NCI-H2081 treated with DMSO at 0.1 percent for 48 hours (cell line): Measurements from ENCODE around the gene MCM9.

Experiments used
- DNase-seq: peaks from one replicate; lab custom pipeline; 2025; lab: John Stamatoyannopoulos, UW

MCM9 gene

DNA sequence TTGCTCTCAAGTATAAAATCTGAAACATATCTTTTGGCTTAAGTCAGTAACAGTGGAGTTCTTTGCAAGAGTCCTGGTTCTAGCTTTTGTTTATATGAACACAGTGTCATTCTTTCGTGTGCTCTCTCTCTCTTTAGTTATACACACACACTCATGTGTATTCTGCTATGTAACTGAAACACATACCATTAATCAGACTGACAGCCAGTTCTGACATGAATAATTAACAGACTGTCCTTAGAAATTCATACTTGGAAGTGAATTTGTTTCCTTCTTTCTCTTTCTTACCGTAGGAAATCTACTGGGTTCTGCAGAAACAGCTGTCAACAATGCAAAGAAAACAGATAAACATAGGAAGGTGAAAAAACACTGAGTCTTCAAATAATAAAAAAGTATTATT, 2.5 kb downstream of the MCM9 start:
- no peak for DNase-seq

DNA sequence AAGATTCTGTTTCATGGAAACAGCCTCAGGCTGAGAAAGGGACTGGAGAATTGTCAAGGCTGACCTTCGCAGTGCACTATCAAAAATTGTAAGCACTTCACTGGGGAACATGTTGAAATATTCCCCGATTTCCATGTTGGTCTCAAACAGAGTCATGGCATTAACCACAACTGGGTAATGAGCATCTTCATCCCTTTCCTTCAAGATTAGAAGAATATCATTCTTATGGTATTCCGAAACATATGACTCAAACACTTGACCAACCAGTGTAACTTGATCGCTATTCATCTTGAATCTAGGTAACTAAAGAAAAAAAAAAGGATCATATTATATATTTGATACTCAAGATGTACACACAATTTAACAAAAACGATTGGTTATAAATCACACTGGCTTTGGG, 3.5 kb downstream of the MCM9 start:
- no peak for DNase-seq

DNA sequence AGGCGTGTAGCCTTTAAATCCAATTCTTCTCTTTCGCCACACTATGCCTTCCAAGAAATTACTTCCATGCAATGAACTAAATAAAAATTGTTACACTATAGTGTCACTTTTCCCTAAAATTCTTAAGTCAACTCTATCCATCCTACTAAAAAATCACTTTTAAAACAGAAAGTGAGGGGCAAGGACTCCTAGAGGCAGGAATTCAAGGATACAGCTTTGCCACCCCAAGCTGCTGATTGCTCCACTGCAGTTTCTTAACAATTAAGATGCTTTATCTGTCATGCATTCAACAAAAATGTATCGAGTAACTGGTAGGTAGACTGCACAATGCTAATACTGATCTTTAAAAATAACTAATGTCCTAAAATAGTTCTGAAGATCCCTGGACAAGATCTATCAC, 4.3 kb downstream of the MCM9 start:
- DNase-seq = no peak

DNA sequence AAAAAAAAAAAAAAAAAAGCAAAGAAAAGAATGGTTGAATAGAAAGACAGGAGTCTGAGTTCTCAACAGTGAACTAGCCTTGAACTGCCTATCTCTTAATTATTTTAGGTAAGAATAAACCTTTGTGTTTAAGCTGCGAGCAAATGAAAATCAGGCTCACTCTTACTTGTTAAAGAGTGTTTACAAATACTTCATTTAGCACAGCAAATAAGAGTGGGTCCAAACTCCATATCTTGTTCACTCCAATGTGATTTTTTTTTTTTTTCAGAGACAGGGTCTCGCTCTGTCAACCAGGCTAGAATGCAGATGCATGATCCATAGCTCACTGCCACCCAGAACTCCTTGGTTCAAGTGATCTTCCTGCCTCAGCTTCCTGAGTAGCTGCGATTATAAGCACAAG, 11.9 kb downstream of the MCM9 start:
- DNase-seq = no peak

DNA sequence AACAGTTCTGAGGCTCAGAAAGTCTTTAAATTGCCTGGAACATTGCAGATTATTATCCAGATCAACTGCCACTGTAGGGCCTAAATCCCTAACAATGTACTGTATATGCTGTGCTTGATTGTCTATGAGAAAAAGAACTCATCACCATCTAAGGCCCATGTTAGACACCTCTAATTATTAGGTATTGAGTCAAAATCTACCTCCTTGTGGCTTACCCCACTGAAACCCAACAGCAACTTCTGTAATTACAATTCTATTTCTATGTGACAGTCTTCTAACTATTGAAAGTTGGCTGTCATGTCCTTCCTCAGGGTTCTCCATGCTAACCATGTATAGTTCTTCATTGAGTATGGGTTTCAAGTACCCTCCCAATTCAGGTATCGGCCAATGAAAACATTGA, 13.9 kb downstream of the MCM9 start:
- DNase-seq = no peak

DNA sequence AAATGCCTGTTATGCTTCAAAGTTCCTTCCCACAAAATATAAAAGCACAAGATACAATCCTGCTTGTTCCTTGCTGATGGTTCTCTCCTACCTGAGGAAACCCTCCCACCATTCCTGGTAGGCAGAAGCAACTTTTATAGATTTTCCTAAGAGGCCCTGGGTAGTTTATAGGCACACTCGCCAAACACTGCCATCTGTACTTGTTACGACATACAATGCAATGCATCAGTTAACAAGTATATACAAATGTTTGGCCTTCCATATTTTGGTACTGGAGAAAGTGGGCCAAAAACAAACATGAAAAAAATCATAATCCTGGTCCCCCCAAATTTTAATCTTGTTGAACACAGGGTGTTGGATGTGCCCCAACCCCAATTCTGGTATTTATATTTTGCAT, 16.6 kb downstream of the MCM9 start:
- DNase-seq = no peak

DNA sequence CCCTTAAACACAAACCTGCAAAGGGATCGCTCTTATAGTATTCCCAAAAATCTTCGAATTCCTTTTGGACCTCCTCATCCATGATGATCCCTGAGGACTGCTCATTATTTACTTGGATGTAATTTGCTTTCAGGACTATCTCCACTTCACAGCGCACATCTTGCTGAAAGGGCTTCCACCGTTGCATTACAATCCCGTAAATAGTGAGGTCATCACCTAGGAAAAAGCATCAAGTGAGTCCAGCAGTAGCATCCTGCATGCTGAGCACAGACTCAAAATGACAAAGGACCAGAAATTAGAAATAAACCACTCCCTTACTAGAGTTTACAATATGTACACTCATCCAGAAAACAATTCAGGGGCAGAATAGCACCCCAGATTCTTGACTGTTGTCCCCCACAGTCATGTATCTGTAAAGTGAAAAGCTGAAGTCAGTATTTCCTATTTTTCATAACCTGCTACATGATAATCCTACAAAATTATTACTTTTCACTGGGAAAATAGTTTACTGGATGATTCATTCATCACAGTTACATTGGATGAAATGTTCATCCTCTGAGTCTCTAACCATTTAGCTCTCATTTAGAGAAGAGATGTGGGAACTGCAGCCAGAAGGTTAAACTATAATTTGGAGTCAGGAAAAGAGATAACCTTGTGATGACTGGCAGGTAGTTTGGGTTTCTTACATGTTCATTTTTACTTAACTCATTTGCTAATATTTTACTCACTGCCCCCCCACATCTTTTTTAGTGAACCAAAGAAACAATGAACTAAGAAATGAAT, 17.2 kb downstream of the MCM9 start:
- no peak for DNase-seq

DNA sequence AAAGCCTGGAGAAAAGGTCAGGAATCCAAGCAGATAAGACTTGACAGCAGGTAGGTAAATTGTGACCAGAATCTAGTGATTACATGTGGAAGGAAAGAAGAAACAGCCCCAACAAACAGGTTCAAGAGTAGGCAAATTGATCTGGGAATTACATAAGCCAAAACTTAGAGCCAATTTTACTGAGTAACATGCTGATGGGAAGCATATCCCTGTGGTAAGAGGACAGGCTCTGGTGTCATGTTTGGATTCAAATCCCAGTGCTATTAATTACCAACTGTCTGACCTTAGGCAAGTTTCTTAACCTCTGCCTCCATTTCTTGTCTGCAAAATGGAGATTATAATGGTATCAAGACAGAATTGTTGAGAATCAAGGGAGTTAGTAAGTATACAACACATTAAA, 20.4 kb downstream of the MCM9 start:
- DNase-seq = no peak

DNA sequence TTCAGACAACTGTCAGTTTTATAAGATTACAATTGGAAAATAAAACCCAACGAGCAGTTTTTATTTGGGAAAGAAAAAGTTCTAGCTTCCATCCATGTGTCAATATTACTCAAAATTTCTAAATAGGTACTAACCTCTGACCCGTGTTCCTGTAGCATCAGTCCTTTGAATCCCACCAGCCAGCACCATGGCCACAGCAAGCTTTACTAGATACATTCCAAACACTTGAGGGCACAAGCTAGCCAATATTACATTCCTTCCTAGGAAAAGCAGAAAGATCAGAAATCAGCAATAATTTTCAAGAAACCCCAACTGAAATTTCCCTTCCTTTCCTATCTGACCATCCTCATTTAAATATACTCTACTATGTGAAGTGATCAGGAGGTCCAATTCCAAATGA, 21.8 kb downstream of the MCM9 start:
- DNase-seq = no peak

DNA sequence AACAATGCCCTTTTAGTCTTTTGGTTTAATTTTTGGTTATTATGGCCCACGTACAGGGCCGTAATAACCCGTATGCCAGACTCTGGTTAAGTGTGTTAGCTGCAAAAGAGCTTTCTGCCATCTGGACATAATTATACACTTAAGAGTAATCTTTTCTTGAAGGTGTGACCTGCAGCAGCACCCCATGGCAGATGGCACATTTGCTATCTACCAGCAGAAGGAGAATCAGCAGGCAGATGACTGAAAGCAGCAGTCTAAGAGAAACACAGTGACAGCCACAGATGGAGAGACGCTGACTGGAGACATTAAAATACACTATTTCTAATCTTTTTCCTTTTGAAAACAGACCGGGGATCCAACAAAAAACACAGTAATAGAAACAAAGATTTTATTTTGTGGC, 22.3 kb downstream of the MCM9 start:
- no peak for DNase-seq

DNA sequence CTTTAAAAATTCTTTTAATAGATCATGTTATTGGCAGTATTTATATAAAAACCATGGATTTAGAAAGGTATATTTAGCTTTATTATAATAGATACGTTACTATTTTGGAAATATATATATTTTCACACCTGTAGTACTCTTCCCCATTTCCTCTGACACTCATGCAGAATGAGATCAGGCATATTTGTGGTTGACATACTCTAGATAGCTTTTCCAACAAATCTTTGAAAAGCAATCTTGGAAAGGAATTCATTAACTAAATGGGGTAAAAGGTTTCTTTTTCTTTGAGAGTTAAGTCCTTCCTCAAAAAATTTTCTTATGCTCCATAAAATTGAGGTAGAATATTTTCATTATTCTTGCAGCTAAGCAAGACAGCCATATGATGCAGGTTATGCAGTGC, 26.5 kb downstream of the MCM9 start:
- DNase-seq = no peak

DNA sequence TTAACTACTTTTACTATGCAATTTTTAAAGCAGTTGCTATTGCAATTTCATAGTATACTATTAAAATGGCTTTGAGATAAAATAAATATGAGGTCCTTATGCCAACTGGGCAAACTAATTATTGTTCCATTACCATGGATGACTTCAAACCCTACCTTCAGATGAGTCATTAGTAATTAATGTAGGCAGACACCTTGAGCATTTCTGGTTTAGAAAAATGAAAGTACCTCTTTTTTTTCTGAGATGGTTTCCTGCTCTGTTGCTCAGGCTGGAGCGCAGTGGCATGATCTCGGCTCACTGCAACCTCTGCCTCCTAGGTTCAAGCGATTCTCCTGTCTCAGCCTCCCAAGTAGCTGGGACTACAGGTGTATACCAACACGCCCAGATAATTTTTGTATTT, 29.1 kb downstream of the MCM9 start:
- DNase-seq = no peak

DNA sequence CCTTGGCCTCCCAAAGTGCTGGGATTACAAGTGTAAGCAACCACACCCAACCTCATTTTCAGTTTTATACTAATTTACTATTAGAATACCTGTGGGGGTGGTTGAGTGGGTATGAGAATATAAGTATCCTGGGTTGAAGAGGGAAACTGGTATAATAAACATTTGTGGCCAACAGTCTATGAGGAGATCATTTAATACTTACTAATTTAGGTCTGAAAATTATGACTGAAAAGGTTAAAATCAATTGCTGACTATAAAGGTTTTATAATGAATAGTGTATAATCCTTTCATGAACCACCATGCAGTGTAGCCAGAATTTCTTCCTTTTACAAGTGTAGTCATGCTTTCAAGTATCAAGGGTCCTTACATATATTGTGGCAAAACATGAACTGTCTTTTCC, 29.9 kb downstream of the MCM9 start:
- no peak for DNase-seq

DNA sequence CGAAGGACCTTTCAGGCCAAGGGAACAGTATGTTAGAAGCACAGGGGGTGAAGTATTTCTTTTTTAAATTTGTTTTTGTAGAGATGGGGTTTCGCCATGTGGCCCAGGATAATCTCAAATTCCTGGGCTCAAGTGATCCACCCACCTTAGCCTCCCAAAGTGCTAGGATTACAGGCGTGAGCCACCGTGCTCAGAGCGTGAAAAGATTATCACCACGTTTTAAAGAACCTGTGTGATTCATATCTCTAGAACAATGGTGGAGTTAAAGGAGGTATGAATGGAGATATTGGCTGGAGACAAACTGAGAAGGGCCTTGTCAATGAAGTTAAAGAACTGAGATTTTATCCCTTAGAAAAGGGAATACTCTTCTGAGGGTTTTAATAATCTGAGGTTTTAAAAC, 31.3 kb downstream of the MCM9 start:
- DNase-seq = no peak

DNA sequence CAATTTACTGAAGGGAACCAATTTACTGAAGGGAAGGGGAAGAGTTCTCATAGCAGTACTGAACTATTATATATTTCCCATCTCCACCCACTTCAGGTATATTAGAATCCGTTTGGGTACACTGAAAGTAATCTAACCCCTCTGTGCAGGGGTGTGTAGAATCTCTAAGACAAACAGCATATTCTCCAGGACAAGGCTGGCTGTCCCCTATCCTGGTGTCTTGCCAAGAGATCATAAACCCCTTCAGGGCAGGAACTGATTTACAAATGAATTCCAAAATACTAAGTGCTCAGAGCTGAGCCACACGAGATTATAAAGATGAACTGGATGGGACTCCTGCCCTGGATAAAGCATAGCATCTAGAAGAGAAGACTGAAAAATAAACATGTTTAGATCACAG, 31.8 kb downstream of the MCM9 start:
- DNase-seq = no peak

DNA sequence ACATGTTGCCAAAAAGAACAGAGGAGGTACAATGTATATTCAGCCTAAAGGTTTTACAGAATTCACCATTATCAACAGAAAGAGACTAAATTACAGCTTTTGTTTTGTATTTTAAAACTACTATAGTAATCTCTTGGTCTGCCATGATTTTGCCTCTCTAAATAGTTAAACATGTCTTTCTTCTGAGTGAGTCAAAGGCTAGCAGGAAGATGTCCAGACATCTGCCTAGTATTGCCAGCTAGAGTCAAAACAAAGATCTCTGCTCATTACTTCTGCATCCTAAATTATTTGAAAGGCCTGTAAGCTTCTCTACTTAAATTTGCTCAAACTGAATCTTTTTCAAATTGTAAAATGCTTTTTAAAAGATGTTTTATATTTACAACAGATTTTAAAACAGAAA, 32.2 kb downstream of the MCM9 start:
- DNase-seq = no peak

DNA sequence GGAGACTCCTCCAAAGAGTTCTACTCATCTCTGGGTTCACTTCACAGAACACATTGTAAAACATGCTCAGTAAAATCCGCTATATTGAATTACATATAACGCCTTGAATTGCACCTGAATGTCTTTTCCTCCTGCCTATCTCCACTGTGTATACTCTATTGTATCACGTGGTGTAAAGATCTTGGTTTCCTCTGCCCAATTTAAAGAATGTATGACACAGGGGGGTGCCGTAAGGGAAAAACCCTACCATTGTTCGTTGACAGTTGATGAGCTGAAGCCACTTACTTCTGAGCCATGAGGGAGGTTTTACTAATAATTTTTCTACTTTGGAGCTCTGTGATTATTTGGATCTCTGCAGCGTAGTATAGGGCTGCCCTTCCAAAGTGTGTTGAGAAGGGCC, 35.0 kb downstream of the MCM9 start:
- DNase-seq = no peak

DNA sequence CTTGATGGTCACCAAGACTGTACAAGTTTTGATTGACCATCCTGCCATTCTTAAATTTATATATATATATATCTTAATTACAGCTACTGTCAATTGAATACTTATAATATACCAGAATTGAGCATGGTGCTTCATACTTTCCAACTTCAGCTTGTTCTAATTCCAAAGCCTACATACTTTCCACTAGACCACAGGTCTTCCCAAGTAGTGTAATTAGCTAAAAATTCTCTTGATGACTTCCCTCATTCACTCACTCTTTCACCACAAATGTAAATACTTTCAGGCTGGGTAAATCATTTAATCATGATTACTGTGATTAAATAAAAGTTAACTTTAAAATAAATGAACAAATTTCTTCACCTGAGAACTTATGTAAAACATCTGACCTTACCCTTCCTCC, 37.6 kb downstream of the MCM9 start:
- DNase-seq = no peak

DNA sequence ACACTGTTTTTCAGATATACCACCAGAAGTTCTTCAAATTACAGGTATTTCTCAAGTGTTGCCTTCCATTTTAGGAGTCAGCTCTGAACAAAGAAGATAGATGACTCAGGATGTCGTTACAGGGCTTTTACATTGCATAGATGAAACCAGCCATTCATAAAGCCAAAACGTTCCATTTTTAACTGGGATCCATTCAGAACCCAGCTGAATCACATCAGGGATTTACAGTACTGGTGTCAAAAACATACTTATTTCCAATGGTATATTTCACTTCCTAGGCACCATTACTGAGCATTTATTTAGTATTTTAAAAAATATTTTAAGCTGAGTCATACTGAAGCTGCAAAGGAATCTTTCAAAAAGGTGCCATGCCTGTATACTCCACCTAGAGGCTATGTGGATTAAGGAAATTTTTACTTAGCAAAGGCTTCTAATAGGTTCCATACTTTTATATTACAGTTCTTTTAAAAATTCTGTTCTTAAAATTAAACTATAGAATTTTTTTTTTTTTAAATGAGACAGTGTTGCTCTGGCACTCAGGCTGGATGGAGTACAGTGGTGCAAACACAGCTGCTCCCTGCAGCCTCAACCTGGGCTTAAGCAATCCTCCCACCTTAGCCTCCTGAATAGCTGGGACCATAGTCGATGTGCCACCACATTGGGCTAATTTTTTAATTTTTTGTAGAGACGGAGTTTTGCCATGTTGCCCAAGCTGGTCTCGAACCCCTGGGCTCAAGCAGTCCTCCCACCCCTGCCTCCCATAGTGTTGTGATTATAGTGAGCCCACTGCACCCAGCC, 38.4 kb downstream of the MCM9 start:
- no peak for DNase-seq

DNA sequence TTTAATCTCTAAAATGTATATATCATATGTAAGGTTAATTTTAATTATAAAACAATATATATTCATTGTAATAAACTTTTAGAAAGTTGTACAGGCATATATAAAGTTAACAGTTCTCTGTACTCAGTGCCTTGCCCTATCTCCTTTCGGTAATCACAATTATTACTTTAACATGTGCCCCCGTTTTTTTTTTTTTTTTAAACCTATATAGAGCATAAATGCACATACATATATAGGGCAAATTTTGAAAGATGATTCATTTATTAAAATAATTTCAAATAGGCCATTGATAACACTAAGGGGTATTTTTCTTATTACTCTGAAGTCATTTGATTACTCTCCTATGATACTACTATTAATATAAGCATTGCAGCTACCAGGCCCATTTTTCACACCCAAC, 39.1 kb downstream of the MCM9 start:
- no peak for DNase-seq

DNA sequence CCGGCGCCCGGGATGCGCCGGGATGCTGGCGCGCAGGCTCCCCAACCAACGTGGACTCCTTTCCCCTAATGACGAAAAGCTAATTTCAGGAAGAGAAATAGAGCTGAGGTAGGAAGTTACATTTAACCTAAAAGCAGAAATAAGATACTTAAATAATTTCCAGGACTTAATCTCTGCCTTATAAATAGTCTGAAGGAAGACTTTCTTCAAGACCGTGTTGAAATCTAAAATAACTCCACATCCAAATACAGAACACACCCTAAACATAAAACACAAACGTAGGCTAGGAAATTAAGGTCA, 39.7 kb downstream of the MCM9 start:
- no peak for DNase-seq

DNA sequence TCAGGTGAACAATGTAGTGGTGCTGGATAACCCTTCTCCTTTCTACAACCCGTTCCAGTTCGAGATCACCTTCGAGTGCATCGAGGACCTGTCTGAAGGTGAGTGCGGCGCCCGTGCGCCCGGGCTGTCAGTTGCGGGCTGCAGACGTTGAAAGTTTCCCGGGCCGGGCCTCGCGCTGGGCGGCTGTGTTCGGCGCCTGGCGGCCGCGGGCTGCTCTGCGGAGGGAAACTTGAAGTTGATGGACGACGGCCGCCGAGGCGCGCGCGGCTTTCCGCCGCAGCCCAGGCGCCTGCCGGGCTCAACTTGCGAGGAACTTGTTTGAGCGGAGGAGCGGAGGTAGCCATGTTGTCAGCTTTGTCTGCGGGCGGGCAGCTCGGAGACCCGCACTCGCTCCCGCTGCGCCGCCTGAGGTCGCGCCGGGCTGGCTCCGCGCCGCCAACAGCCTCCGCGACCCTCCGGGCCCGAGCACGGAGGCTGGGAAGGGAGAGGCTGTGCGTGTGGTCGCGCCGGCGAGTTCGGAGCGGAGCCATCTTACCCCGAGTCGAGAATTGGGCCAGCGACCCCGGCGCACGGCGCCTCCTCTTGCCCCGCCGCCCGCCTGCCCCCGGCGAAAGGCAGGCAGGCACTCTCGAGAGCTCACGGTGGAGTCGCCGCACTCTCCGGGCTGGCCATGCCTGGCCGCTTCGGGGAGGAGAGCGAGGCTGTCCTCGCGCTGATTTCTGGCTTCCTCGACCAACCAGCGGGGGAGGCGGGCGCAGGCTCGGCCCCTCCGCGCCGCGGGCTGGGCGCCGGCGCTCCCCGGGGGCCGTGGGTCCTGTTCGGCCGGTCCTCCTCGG, 40.3 kb downstream of the MCM9 start:
- DNase-seq = no peak

DNA sequence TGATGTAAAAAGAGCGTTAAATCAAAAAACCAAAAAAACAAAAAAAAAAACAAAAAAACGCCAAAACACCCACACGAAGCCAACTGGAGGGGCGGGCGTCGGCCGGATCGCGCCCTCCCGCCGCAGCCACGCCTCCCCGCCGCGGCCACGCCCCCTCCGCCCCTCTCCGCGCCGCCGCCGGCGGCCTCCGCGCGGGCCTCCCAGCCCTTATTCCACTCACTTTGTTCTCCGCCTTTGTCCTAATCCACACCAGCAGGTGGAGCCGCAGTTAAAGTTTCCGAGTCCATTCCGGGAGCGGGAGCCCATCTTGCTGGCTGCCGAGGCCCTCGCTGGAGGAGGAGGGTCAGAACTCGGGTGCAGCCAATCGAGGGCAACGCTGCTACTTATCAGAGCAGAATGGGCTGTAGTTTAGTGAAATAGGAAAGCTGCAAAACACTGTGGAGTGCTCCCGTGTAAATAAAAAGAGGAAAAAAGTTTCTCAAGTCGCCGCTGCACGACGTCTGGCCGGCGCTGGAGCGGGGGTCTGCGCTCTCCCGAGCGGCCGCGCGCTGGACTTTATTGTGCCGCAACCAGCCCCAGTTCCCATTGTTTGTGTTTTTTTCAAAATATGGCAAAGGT, 41.0 kb downstream of the MCM9 start, which contains the start of gene ASF1A:
ASF1A (plus strand) TSS at position 346 of the 618 bp plus-strand sequence; CDS start at position 608, 262 bp downstream.
- DNase-seq = peak; percentile 84
